H1 (cell line): ENCODE results near the gene TTC28.

Experiments
- ASH2L ChIP-seq: fragments of 200-600, 300-600 bp; sonication (generic); IDR thresholded peaks from one replicate; pipeline ENCODE4 v1.7.1; 2017; ENCODE audit warnings: low read length
- CHD2 ChIP-seq: IDR thresholded peaks from 2 replicates; pipeline ENCODE4 v1.6.1; 2012; ENCODE audit warnings: low read length, improper control_type of control experiment
- PHF8 ChIP-seq: fragments of 200-600 bp; sonication (generic); conservative IDR thresholded peaks from 2 replicates; pipeline ENCODE4 v1.7.1; 2012; ENCODE audit warnings: low read depth, mild to moderate bottlenecking, inconsistent platforms, low read length, moderate library complexity
- POLR2A ChIP-seq, 2 experiments: IDR thresholded peaks; 1 replicate in 1 of 2; 2 replicates in 1 of 2; pipeline ENCODE4 v1.6.1; 2011; ENCODE audit warnings: low read depth in 2 of 2, low read length in 2 of 2, mild to moderate bottlenecking in 2 of 2; ENCODE audit errors: control extremely low read depth in 1 of 2
- SP2 ChIP-seq: IDR thresholded peaks from 2 replicates; pipeline ENCODE4 v1.6.1; 2012; ENCODE audit warnings: mild to moderate bottlenecking, low read length, inconsistent platforms
- TEAD4 ChIP-seq: IDR thresholded peaks from 2 replicates; pipeline ENCODE4 v1.6.1; 2012; ENCODE audit warnings: low read depth, low read length, inconsistent platforms, mixed read lengths
- ZNF274 ChIP-seq: IDR thresholded peaks from 2 replicates; pipeline ENCODE4 v1.7.0; 2012; ENCODE audit warnings: low read length, borderline replicate concordance; ENCODE audit errors: extremely low read depth
- TF ChIP-seq, protein P1 (sequence below), 3 experiments: IDR thresholded peaks; 1 replicate in 2 of 3; 2 replicates in 1 of 3; pipeline versions ENCODE4 v1.5.1 to v1.6.1; 2011; ENCODE audit warnings: low read length in 3 of 3, mild to moderate bottlenecking in 3 of 3, inconsistent platforms in 2 of 3, low read depth in 1 of 3, moderate library complexity in 1 of 3; ENCODE audit not compliant: insufficient read depth in 1 of 3; ENCODE audit errors: control extremely low read depth in 1 of 3
- TF ChIP-seq, protein P2 (sequence below): IDR thresholded peaks from 2 replicates; pipeline ENCODE4 v1.6.1; 2012; ENCODE audit warnings: low read length, inconsistent platforms

DNA sequence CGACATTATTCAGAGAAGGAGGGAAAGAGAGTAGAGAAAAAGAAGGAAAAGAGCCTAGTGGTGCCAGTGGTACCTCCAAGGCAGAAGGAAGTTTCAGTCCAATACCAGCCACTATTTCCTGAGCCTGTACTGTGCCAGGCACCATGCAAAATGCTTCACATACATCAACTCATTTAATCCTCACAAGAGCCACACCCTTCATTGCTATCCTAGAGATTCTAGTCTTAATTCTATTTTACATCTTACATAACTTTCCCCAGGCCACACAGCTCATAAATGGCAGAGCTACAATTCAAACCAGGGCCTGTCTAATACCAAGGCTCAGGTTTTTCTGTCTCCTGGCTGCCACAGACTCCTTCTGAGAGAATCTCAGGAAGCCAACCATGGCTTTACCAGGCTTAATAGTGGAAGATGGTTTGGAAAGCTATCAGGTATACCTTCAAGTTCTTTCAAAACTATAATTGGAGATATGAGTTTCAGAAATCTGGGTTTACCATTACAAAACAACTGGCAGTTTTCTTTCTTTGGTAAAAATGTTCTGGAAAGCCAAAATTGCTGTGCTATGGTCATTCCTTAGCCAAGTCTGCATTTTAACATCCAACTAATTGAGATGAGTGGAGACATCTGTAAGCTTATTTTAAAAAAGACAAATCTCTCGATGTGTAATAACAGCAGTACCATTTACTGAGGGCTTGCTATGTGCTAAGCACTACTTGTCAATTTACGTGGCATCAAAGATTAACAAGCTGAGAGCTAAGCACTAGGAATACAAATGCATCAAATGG, 535.5 kb downstream of the TTC28 start:
- TF ChIP-seq SP2 (no peak), PHF8 (no peak), POLR2A (IDR thresholded peaks at IDR 0.05; ENCODE audit: control extremely low read depth in 1 of 2, low read depth in 2 of 2, low read length in 2 of 2) (no peak), TEAD4 (no peak), CHD2 (no peak), ZNF274 (no peak), ASH2L (no peak)
- TF ChIP-seq, protein P1, sequence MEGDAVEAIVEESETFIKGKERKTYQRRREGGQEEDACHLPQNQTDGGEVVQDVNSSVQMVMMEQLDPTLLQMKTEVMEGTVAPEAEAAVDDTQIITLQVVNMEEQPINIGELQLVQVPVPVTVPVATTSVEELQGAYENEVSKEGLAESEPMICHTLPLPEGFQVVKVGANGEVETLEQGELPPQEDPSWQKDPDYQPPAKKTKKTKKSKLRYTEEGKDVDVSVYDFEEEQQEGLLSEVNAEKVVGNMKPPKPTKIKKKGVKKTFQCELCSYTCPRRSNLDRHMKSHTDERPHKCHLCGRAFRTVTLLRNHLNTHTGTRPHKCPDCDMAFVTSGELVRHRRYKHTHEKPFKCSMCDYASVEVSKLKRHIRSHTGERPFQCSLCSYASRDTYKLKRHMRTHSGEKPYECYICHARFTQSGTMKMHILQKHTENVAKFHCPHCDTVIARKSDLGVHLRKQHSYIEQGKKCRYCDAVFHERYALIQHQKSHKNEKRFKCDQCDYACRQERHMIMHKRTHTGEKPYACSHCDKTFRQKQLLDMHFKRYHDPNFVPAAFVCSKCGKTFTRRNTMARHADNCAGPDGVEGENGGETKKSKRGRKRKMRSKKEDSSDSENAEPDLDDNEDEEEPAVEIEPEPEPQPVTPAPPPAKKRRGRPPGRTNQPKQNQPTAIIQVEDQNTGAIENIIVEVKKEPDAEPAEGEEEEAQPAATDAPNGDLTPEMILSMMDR (IDR thresholded peaks at IDR 0.05; ENCODE audit: control extremely low read depth in 1 of 3, insufficient read depth in 1 of 3, low read depth in 1 of 3, low read length in 3 of 3): no peak
- TF ChIP-seq, protein P2, sequence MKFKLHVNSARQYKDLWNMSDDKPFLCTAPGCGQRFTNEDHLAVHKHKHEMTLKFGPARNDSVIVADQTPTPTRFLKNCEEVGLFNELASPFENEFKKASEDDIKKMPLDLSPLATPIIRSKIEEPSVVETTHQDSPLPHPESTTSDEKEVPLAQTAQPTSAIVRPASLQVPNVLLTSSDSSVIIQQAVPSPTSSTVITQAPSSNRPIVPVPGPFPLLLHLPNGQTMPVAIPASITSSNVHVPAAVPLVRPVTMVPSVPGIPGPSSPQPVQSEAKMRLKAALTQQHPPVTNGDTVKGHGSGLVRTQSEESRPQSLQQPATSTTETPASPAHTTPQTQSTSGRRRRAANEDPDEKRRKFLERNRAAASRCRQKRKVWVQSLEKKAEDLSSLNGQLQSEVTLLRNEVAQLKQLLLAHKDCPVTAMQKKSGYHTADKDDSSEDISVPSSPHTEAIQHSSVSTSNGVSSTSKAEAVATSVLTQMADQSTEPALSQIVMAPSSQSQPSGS: no peak
